H1 (cell line): ENCODE data around the gene NET1. TPM values are rescaled to one million over a fixed set of nuclear protein-coding genes. Genes with fewer than 3 reads are reported as not detected.

Experiments
- ASH2L ChIP-seq: fragments of 200-600, 300-600 bp; sonication (generic); IDR thresholded peaks from one replicate; pipeline ENCODE4 v1.7.1; 2017; ENCODE audit warnings: low read length
- BCL11A ChIP-seq, 2 experiments: IDR thresholded peaks; one replicate each; pipeline ENCODE4 v1.6.1; 2011; ENCODE audit warnings: low read depth in 2 of 2, low read length in 2 of 2, mild to moderate bottlenecking in 2 of 2
- CBX8 ChIP-seq: fragments of 300-800, 300-1000 bp; sonication (generic); IDR thresholded peaks from 2 replicates; pipeline ENCODE4 v1.7.1; 2016; ENCODE audit warnings: low read depth, low read length, borderline replicate concordance
- CREB1 ChIP-seq: IDR thresholded peaks from 2 replicates; pipeline ENCODE4 v1.6.1; 2012; ENCODE audit warnings: inconsistent platforms
- KDM4A ChIP-seq: IDR thresholded peaks from one replicate; pipeline ENCODE4 v1.7.1; 2012; ENCODE audit warnings: low read depth, mild to moderate bottlenecking, moderate library complexity, low read length, inconsistent platforms; ENCODE audit not compliant: severe bottlenecking
- KDM5A ChIP-seq: fragments of 200-600 bp; IDR thresholded peaks from 2 replicates; pipeline ENCODE4 v1.7.1; 2012; ENCODE audit warnings: mild to moderate bottlenecking, low read length, inconsistent platforms, mixed read lengths
- NRF1 ChIP-seq: IDR thresholded peaks from 2 replicates; pipeline ENCODE4 v1.6.1; 2011; ENCODE audit warnings: mild to moderate bottlenecking, low read depth, low read length, improper control_type of control experiment
- PHF8 ChIP-seq: fragments of 200-600 bp; sonication (generic); conservative IDR thresholded peaks from 2 replicates; pipeline ENCODE4 v1.7.1; 2012; ENCODE audit warnings: low read depth, mild to moderate bottlenecking, inconsistent platforms, low read length, moderate library complexity
- POLR2A ChIP-seq, 2 experiments: IDR thresholded peaks; 1 replicate in 1 of 2; 2 replicates in 1 of 2; pipeline ENCODE4 v1.6.1; 2011; ENCODE audit warnings: low read depth in 2 of 2, low read length in 2 of 2, mild to moderate bottlenecking in 2 of 2; ENCODE audit errors: control extremely low read depth in 1 of 2
- RAD21 ChIP-seq, 2 experiments: IDR thresholded peaks in 1 of 2; conservative IDR thresholded peaks in 1 of 2; 2 replicates each; pipeline ENCODE4 v1.6.1; 2011; ENCODE audit warnings: low read depth in 2 of 2, low read length in 2 of 2, improper control_type of control experiment in 1 of 2, inconsistent platforms in 1 of 2, mild to moderate bottlenecking in 1 of 2, moderate library complexity in 1 of 2
- RBBP5 ChIP-seq: IDR thresholded peaks from 2 replicates; pipeline ENCODE4 v1.7.1; 2012; ENCODE audit warnings: low read depth, mild to moderate bottlenecking, inconsistent platforms, low read length, moderate library complexity, borderline replicate concordance
- SAP30 ChIP-seq: fragments of 300-600 bp; sonication (generic); IDR thresholded peaks from 2 replicates; pipeline ENCODE4 v1.7.1; 2012; ENCODE audit warnings: low read length, moderate library complexity, mild to moderate bottlenecking, inconsistent platforms; ENCODE audit not compliant: insufficient read depth, insufficient replicate concordance
- SIX5 ChIP-seq: IDR thresholded peaks from 2 replicates; pipeline ENCODE4 v1.6.1; 2011; ENCODE audit warnings: mild to moderate bottlenecking, low read depth, low read length
- TAF1 ChIP-seq: IDR thresholded peaks from 2 replicates; pipeline ENCODE4 v1.6.1; 2011; ENCODE audit warnings: mild to moderate bottlenecking, low read depth, low read length
- TAF7 ChIP-seq: optimal IDR thresholded peaks from 2 replicates; pipeline ENCODE3; 2011; ENCODE audit warnings: low read depth, mild to moderate bottlenecking, inconsistent platforms, low read length, moderate library complexity, borderline replicate concordance
- YY1 ChIP-seq: IDR thresholded peaks from 2 replicates; pipeline ENCODE4 v1.6.1; 2011; ENCODE audit warnings: low read depth, mild to moderate bottlenecking, low read length
- polyA plus RNA-seq, 7 experiments: library from polyadenylated mRNA; depleted of rRNA in 3 of 7; stranded (reverse) in 5 of 7; unstranded in 2 of 7; fragments of >200 nt in 5 of 7; fragments of 200-250 nt in 2 of 7; gene quantifications; 1 replicate in 5 of 7; 2 replicates in 1 of 7; 4 replicates in 1 of 7; pipeline versions ENCODE4 v1.2.1 to v1.2.3, GENCODE V29; 2011 to 2013; ENCODE audit warnings: missing spikeins in 2 of 7, mixed read lengths in 2 of 7
- total RNA-seq: library from RNA; stranded (reverse); fragmentation: NEBNext Ultra II Directional; extraction: Animal tissue kit (Norgen Biotek cat#: 25700); gene quantifications from 2 replicates; pipeline ENCODE4 v1.2.1, GENCODE V29; 2021
- TF ChIP-seq, protein P1 (sequence below): IDR thresholded peaks from 2 replicates; pipeline ENCODE4 v1.6.1; 2011; ENCODE audit warnings: low read length, improper control_type of control experiment
- TF ChIP-seq, protein P2 (sequence below), 3 experiments: IDR thresholded peaks; 1 replicate in 2 of 3; 2 replicates in 1 of 3; pipeline versions ENCODE4 v1.5.1 to v1.6.1; 2011; ENCODE audit warnings: low read length in 3 of 3, mild to moderate bottlenecking in 3 of 3, inconsistent platforms in 2 of 3, low read depth in 1 of 3, moderate library complexity in 1 of 3; ENCODE audit not compliant: insufficient read depth in 1 of 3; ENCODE audit errors: control extremely low read depth in 1 of 3
- TF ChIP-seq, protein P3 (sequence below): IDR thresholded peaks from 2 replicates; pipeline ENCODE4 v1.6.1; 2012; ENCODE audit warnings: inconsistent platforms

The NET1 gene
- total and polyA plus RNA-seq, 2 of the 8 experiments (the other 6 are each of a cell fraction or from before 2014, with no cell fraction given), result 21.5 to 117 TPM

DNA sequence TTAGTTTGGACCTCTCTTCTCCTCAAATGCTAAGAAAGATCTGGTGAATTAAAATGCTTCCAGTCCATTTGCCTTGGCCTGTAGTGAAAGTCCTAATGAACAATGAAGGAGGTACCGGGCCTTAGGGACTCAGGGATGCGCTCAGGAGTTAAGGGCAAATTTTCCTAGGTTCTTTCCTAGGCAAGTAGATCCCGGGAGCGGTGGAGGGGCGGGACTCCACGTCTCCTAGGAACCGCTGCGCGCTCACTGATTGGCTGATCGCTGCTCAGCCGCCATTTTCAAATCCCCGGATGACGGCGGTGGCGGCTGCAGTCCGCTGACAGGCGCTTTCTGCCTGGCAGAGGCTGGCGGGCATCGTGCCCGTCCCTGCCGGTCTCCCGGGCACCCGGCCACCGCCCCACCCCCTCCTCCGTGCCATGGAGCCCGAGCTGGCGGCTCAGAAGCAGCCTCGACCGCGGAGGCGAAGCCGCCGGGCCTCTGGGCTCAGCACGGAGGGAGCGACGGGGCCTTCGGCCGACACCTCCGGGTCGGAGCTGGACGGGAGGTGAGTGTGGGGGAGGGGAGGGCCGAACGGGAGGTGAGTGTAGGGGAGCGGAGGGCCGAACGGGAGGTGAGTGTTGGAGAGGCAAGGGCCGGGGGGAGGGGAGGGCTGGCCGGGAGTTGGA lies at the start of gene NET1 (continued):
- TF ChIP-seq SAP30, result no peak
- TF ChIP-seq RAD21 (IDR thresholded peaks at IDR 0.05 in 1 of 2, conservative IDR thresholded peaks at IDR 0.05 in 1 of 2; ENCODE audit: low read depth in 2 of 2, low read length in 2 of 2), result no peak
- no peak for TF ChIP-seq KDM5A
- TF ChIP-seq KDM4A, result peak; percentile 76
- peak; percentile 96; the same call in 1 of the 2 replicates for TF ChIP-seq RBBP5
- TF ChIP-seq SIX5, result no peak
- no peak for TF ChIP-seq NRF1
- peak; percentile 91 for TF ChIP-seq PHF8
- TF ChIP-seq BCL11A (IDR thresholded peaks at IDR 0.05; ENCODE audit: low read depth in 2 of 2, low read length in 2 of 2), result no peak
- no peak for TF ChIP-seq CBX8
- peak; percentile 93 for TF ChIP-seq ASH2L
- TF ChIP-seq POLR2A (IDR thresholded peaks at IDR 0.05; ENCODE audit: control extremely low read depth in 1 of 2, low read depth in 2 of 2, low read length in 2 of 2), result peak; percentile 43 to 53
- TF ChIP-seq, protein P1, sequence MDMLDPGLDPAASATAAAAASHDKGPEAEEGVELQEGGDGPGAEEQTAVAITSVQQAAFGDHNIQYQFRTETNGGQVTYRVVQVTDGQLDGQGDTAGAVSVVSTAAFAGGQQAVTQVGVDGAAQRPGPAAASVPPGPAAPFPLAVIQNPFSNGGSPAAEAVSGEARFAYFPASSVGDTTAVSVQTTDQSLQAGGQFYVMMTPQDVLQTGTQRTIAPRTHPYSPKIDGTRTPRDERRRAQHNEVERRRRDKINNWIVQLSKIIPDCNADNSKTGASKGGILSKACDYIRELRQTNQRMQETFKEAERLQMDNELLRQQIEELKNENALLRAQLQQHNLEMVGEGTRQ, result no peak
- peak; percentile 50; the same call in 1 of the 2 replicates for TF ChIP-seq TAF1
- TF ChIP-seq CREB1, result 0 out of 2 replicates have a peak, but pooled peaks have one; percentile 32
- peak; percentile 32 for TF ChIP-seq TAF7
- TF ChIP-seq, protein P2, sequence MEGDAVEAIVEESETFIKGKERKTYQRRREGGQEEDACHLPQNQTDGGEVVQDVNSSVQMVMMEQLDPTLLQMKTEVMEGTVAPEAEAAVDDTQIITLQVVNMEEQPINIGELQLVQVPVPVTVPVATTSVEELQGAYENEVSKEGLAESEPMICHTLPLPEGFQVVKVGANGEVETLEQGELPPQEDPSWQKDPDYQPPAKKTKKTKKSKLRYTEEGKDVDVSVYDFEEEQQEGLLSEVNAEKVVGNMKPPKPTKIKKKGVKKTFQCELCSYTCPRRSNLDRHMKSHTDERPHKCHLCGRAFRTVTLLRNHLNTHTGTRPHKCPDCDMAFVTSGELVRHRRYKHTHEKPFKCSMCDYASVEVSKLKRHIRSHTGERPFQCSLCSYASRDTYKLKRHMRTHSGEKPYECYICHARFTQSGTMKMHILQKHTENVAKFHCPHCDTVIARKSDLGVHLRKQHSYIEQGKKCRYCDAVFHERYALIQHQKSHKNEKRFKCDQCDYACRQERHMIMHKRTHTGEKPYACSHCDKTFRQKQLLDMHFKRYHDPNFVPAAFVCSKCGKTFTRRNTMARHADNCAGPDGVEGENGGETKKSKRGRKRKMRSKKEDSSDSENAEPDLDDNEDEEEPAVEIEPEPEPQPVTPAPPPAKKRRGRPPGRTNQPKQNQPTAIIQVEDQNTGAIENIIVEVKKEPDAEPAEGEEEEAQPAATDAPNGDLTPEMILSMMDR (IDR thresholded peaks at IDR 0.05; ENCODE audit: control extremely low read depth in 1 of 3, insufficient read depth in 1 of 3, low read depth in 1 of 3, low read length in 3 of 3), result no peak
- TF ChIP-seq YY1, result peak; percentile 96
- TF ChIP-seq, protein P3, sequence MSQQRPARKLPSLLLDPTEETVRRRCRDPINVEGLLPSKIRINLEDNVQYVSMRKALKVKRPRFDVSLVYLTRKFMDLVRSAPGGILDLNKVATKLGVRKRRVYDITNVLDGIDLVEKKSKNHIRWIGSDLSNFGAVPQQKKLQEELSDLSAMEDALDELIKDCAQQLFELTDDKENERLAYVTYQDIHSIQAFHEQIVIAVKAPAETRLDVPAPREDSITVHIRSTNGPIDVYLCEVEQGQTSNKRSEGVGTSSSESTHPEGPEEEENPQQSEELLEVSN, result no peak
- TF ChIP-seq, all 59 proteins: peak for 12
